Esophagus (tissue), 2 donors: ENCODE results near the gene MT1A. TPM values are rescaled to one million over a fixed set of nuclear protein-coding genes. Genes with fewer than 3 reads are reported as not detected.

Experiments used
- H3K27ac ChIP-seq, 2 donors: one replicate each; pipeline ENCODE4 v1.5.1; 2013; ENCODE audit warnings: low read depth in 2 of 2, mild to moderate bottlenecking in 2 of 2, inconsistent platforms in 1 of 2, low read length in 1 of 2, moderate library complexity in 1 of 2
- H3K27me3 ChIP-seq, 2 donors: one replicate each; pipeline ENCODE4 v1.6.1; 2013; ENCODE audit warnings: low read length in 2 of 2, control low read depth in 1 of 2, mild to moderate bottlenecking in 1 of 2; ENCODE audit not compliant: insufficient read depth in 2 of 2, control insufficient read depth in 1 of 2
- H3K36me3 ChIP-seq, 2 donors: one replicate each; pipeline ENCODE4 v1.6.1; 2013; ENCODE audit warnings: low read length in 1 of 2; ENCODE audit not compliant: control insufficient read depth in 2 of 2, insufficient read depth in 2 of 2
- H3K4me1 ChIP-seq, 2 donors: one replicate each; pipeline ENCODE4 v1.6.1; 2013; ENCODE audit warnings: low read length in 1 of 2; ENCODE audit not compliant: control insufficient read depth in 2 of 2, insufficient read depth in 2 of 2
- H3K4me3 ChIP-seq, 2 donors: one replicate each; pipeline ENCODE4 v1.5.1; 2013; ENCODE audit warnings: low read length in 2 of 2, mild to moderate bottlenecking in 2 of 2, low read depth in 1 of 2, moderate library complexity in 1 of 2
- H3K9me3 ChIP-seq, 2 donors: one replicate each; pipeline ENCODE4 v1.6.1; 2013; ENCODE audit warnings: mild to moderate bottlenecking in 2 of 2, low read depth in 1 of 2, low read length in 1 of 2, moderate library complexity in 1 of 2; ENCODE audit not compliant: control insufficient read depth in 2 of 2, insufficient read depth in 1 of 2
- WGBS, 2 donors: extraction: QIAGEN DNeasy Blood & Tissue Kit; methylation state at CpG; one replicate each; pipeline ENCODE4 v1.1.7; 2013; 5-methylcytosine and 5-hydroxymethylcytosine counted together
- polyA plus RNA-seq, 2 donors: library from polyadenylated mRNA; stranded (reverse); fragments of 200-250 nt; gene quantifications; one replicate each; pipeline ENCODE4 v1.2.3, GENCODE V29; 2013
- donor health status: healthy with polysubstance abuse.
- donor health status: Bipolar disorder and iron deficiency.

The MT1A gene
- polyA plus RNA-seq, 2 donors = 9.8 to 10.3 TPM

GRCh38 chr16:56635441-56635967, 3.0 kb upstream of the MT1A start:
- H3K4me1 ChIP-seq = peaks cover 5 to 19% of the 10 kb centered on the region in 2 donors
- no peak overlapping the region for H3K27ac ChIP-seq
- H3K4me3 ChIP-seq = no peak overlapping the region
- peaks cover 3% of the 10 kb centered on the region in 2 donors for H3K27me3 ChIP-seq
- no peaks in the 10 kb centered on the region for H3K36me3 ChIP-seq
- H3K9me3 ChIP-seq = no peaks in the 10 kb centered on the region
- WGBS, 2 donors = 27 to 41% methylated on average over 26 to 40 of the region's 40 CpGs

- WGBS, 2 donors = 65 to 68% methylated on average over 9 of the region's 9 CpGs
- peaks cover 5 to 17% of the 10 kb centered on the region in 2 donors for H3K4me1 ChIP-seq
- no peak overlapping the region for H3K4me3 ChIP-seq
- peaks cover 3% of the 10 kb centered on the region in 2 donors for H3K27me3 ChIP-seq
- no peak overlapping the region for H3K27ac ChIP-seq
- no peaks in the 10 kb centered on the region for H3K36me3 ChIP-seq
- H3K9me3 ChIP-seq = no peaks in the 10 kb centered on the region
Observed at GRCh38 chr16:56636616-56637413, 1.7 kb upstream of the MT1A start.

- Histone ChIP-seq H3K9me3 (no peaks in the 10 kb centered on the region), H3K27me3 (peaks cover 3% of the 10 kb centered on the region in 2 donors), H3K36me3 (no peaks in the 10 kb centered on the region), H3K4me1 (peaks cover 0 to 19% of the 10 kb centered on the region in 2 donors), H3K27ac (no peak overlapping the region), H3K4me3 (no peak overlapping the region)
- 60 to 68% methylated on average over 1 of the region's 1 CpG for WGBS, 2 donors
Observed at GRCh38 chr16:56639045-56639444, 579 bp downstream of the MT1A start.

- H3K4me1 ChIP-seq = peaks cover 0 to 17% of the 10 kb centered on the region in 2 donors
- peaks cover 3% of the 10 kb centered on the region in 2 donors for H3K27me3 ChIP-seq
Observed at GRCh38 chr16:56640076-56640475, 1.6 kb downstream of the MT1A start.

GRCh38 chr16:56641166-56641565, 2.7 kb downstream of the MT1A start:
- H3K27me3 ChIP-seq = peaks cover 0 to 3% of the 10 kb centered on the region in 2 donors
- no peaks in the 10 kb centered on the region for H3K36me3 ChIP-seq
- no peak overlapping the region for H3K27ac ChIP-seq

More at GRCh38 chr16:56640076-56640475, 1.6 kb downstream of the MT1A start:
- Histone ChIP-seq H3K4me3 (no peak overlapping the region), H3K36me3 (no peaks in the 10 kb centered on the region), H3K27ac (no peak overlapping the region), H3K9me3 (no peaks in the 10 kb centered on the region)
- 85 to 87% methylated on average over 1 of the region's 1 CpG for WGBS, 2 donors

GRCh38 chr16:56643080-56643778, 4.8 kb downstream of the MT1A start:
- H3K36me3 ChIP-seq = no peaks in the 10 kb centered on the region
- peak overlapping the region in 1 of 2 donors; percentile 11 for H3K4me3 ChIP-seq
- peaks cover 0 to 3% of the 10 kb centered on the region in 2 donors for H3K27me3 ChIP-seq
- peaks cover 0 to 10% of the 10 kb centered on the region in 2 donors for H3K4me1 ChIP-seq
- H3K27ac ChIP-seq = peak overlapping the region in 1 of 2 donors; percentile 40
- WGBS, 2 donors = 7 to 12% methylated on average over 38 to 42 of the region's 42 CpGs
- no peaks in the 10 kb centered on the region for H3K9me3 ChIP-seq

More at GRCh38 chr16:56641166-56641565, 2.7 kb downstream of the MT1A start:
- H3K4me3 ChIP-seq = no peak overlapping the region
- no peaks in the 10 kb centered on the region for H3K9me3 ChIP-seq
- WGBS, 2 donors = 86 to 93% methylated on average over 2 of the region's 2 CpGs
- peaks cover 0 to 15% of the 10 kb centered on the region in 2 donors for H3K4me1 ChIP-seq

- Histone ChIP-seq H3K9me3 (no peaks in the 10 kb centered on the region), H3K4me3 (no peak overlapping the region), H3K36me3 (no peaks in the 10 kb centered on the region), H3K27me3 (peaks cover 0 to under 1% of the 10 kb centered on the region in 2 donors), H3K4me1 (peaks cover 0 to 10% of the 10 kb centered on the region in 2 donors), H3K27ac (no peak overlapping the region)
- WGBS, 2 donors = 50 to 61% methylated on average over 5 of the region's 5 CpGs
Observed at GRCh38 chr16:56643833-56644232, 5.4 kb downstream of the MT1A start.

- no peaks in the 10 kb centered on the region for H3K27me3 ChIP-seq
- 60 to 73% methylated on average over 1 of the region's 1 CpG for WGBS, 2 donors
- no peaks in the 10 kb centered on the region for H3K9me3 ChIP-seq
- H3K4me3 ChIP-seq = no peak overlapping the region
- no peaks in the 10 kb centered on the region for H3K36me3 ChIP-seq
- peaks cover 0 to 10% of the 10 kb centered on the region in 2 donors for H3K4me1 ChIP-seq
- no peak overlapping the region for H3K27ac ChIP-seq
Observed at GRCh38 chr16:56645311-56645710, 6.8 kb downstream of the MT1A start.

- no peaks in the 10 kb centered on the region for H3K27me3 ChIP-seq
- 0% methylated on average over 1 of the region's 1 CpG for WGBS, 2 donors
- no peaks in the 10 kb centered on the region for H3K9me3 ChIP-seq
- H3K4me1 ChIP-seq = peaks cover 0 to 10% of the 10 kb centered on the region in 2 donors
- H3K36me3 ChIP-seq = no peaks in the 10 kb centered on the region
- H3K27ac ChIP-seq = no peak overlapping the region
- no peak overlapping the region for H3K4me3 ChIP-seq
Observed at GRCh38 chr16:56645838-56646237, 7.4 kb downstream of the MT1A start.
